HepG2 (cell line): Measurements from ENCODE around the gene C11orf65. TPM values are rescaled to one million over a fixed set of nuclear protein-coding genes. Genes with fewer than 3 reads are reported as not detected.

Experiments
- ATAC-seq: fragments of 200-7000 bp; cut with Tn5 transposase; 3 replicates; pipeline ENCODE4 v1.9.1; 2020; ENCODE audit warnings: mild to moderate bottlenecking, moderate library complexity
- BruUV-seq: library from RNA; stranded (reverse); fragments of 400-500 nt; replicated peaks from 2 replicates; lab custom pipeline; 2021; lab: Mats Ljungman, UMichigan
- CTCF ChIA-PET: fragments of 300-600 bp; formaldehyde crosslinking; extraction: SDS; loops from one replicate; lab custom pipeline; 2021; ENCODE audit warnings: low total read pairs, inconsistent platforms, low intra/inter-chr PET ratio; lab: Yijun Ruan, JAX
- POLR2A ChIA-PET: fragments of 350-600 bp; sonication (Branson Sonifier 250); formaldehyde crosslinking; loops from one replicate; lab custom pipeline; 2020; ENCODE audit warnings: antibody characterized with exemption, inconsistent platforms; lab: Yijun Ruan, JAX
- DNase-seq: peaks from one replicate; pipeline ENCODE4 v3.0.0-alpha.2; 2015; ENCODE audit warnings: low spot score
- FAIRE-seq: peaks from 3 replicates; lab custom pipeline; 2011; peaks lifted over from hg19 to GRCh38; lab: Jason Lieb, UNC
- H2AFZ ChIP-seq: one replicate; pipeline ENCODE4 v1.6.1; 2011; ENCODE audit warnings: low read length, inconsistent platforms
- H3K27ac ChIP-seq: fragments of 300-600 bp; 3 replicates; pipeline ENCODE4 v1.8.0; 2011; ENCODE audit warnings: mixed run types, mild to moderate bottlenecking, mixed read lengths, low read length, inconsistent platforms; ENCODE audit not compliant: insufficient read depth; ENCODE audit errors: extremely low read length
- H3K27me3 ChIP-seq, 2 experiments: fragments of 200-600 bp in 1 of 2; 2 replicates in 1 of 2; 3 replicates in 1 of 2; pipeline versions ENCODE4 v1.6.0 to v1.8.0; 2011; ENCODE audit warnings: low read length in 2 of 2, mild to moderate bottlenecking in 2 of 2, moderate library complexity in 2 of 2, inconsistent platforms in 1 of 2; ENCODE audit not compliant: insufficient read depth in 2 of 2, control insufficient read depth in 1 of 2
- H3K36me3 ChIP-seq, 2 experiments: fragments of 200-600 bp in 1 of 2; replicated peaks in 1 of 2; 2 replicates in 1 of 2; 3 replicates in 1 of 2; pipeline versions ENCODE4 v1.5.1 to v1.8.0; 2011; ENCODE audit warnings: low read length in 2 of 2, inconsistent platforms in 1 of 2; ENCODE audit not compliant: insufficient read depth in 2 of 2, control insufficient read depth in 1 of 2
- H3K4me1 ChIP-seq: 2 replicates; pipeline ENCODE4 v1.5.1; 2012; ENCODE audit warnings: low read length, inconsistent platforms; ENCODE audit not compliant: insufficient read depth
- H3K4me2 ChIP-seq: 2 replicates; pipeline ENCODE4 v1.6.0; 2011; ENCODE audit warnings: low read depth, low read length, inconsistent platforms
- H3K4me3 ChIP-seq, 3 experiments: fragments of 200-600 bp in 1 of 3; sonication (generic), shearing (Covaris generic) in 1 of 3; replicated peaks in 1 of 3; 2 replicates each; pipeline ENCODE4 v1.5.1; 2011 to 2016; ENCODE audit warnings: low read length in 3 of 3, inconsistent platforms in 2 of 3, low read depth in 2 of 3, mild to moderate bottlenecking in 2 of 3, control low read depth in 1 of 3, mixed read lengths in 1 of 3; ENCODE audit not compliant: insufficient read depth in 1 of 3
- H3K79me2 ChIP-seq: one replicate; pipeline ENCODE4 v1.6.1; 2011; ENCODE audit warnings: low read length, inconsistent platforms; ENCODE audit not compliant: insufficient read depth
- H3K9ac ChIP-seq: 2 replicates; pipeline ENCODE4 v1.6.0; 2011; ENCODE audit warnings: mild to moderate bottlenecking, low read depth, low read length, inconsistent platforms; ENCODE audit not compliant: insufficient read depth
- H3K9me3 ChIP-seq: 2 replicates; pipeline ENCODE4 v1.5.1; 2012; ENCODE audit warnings: mild to moderate bottlenecking, low read length
- H4K20me1 ChIP-seq: 2 replicates; pipeline ENCODE4 v1.6.0; 2011; ENCODE audit warnings: inconsistent platforms, mild to moderate bottlenecking, low read length, moderate library complexity; ENCODE audit not compliant: insufficient read depth
- ATF7 ChIP-seq, 2 experiments: fragments of 450-650 bp in 1 of 2; sonication (generic) in 1 of 2; formaldehyde crosslinking in 1 of 2; IDR thresholded peaks; 2 replicates each; pipeline versions ENCODE4 v1.4.0 to v1.6.1; 2016 to 2020; ENCODE audit warnings: antibody characterized with exemption in 1 of 2, mild to moderate bottlenecking in 1 of 2, missing genetic modification reagents in 1 of 2
- FIP1L1 ChIP-seq: fragments of 200-400 bp; formaldehyde crosslinking; IDR thresholded peaks from 2 replicates; pipeline ENCODE4 v1.6.1; 2018; ENCODE audit warnings: low read depth, mild to moderate bottlenecking, low read length, moderate library complexity, borderline replicate concordance; ENCODE audit not compliant: insufficient read depth
- HMGA1 ChIP-seq: sonication (generic); formaldehyde crosslinking; conservative IDR thresholded peaks from 2 replicates; pipeline ENCODE4 v1.4.0; 2020; ENCODE audit warnings: missing genetic modification reagents
- NONO ChIP-seq, 2 experiments: fragments of 450-650 bp in 1 of 2; sonication (generic) in 1 of 2; formaldehyde crosslinking in 1 of 2; IDR thresholded peaks in 1 of 2; conservative IDR thresholded peaks in 1 of 2; 2 replicates each; pipeline versions ENCODE4 v1.6.1 to v1.8.0; 2017 to 2022; ENCODE audit warnings: mild to moderate bottlenecking in 1 of 2, missing genetic modification reagents in 1 of 2, moderate library complexity in 1 of 2
- SPEN ChIP-seq: sonication (generic); formaldehyde crosslinking; IDR thresholded peaks from 2 replicates; pipeline ENCODE4 v1.5.1; 2020; ENCODE audit warnings: low read depth, mild to moderate bottlenecking, missing genetic modification reagents
- SRF ChIP-seq: IDR thresholded peaks from 2 replicates; pipeline ENCODE4 v1.6.1; 2011; ENCODE audit warnings: mild to moderate bottlenecking, low read depth, low read length, moderate library complexity
- SRSF1 ChIP-seq: fragments of 200-400 bp; formaldehyde crosslinking; optimal IDR thresholded peaks from 2 replicates; pipeline ENCODE3; 2017; ENCODE audit warnings: mild to moderate bottlenecking, low read depth, low read length, moderate library complexity
- TFDP2 ChIP-seq: sonication (generic); formaldehyde crosslinking; IDR thresholded peaks from 2 replicates; pipeline ENCODE4 v1.4.0; 2020; ENCODE audit warnings: missing genetic modification reagents
- TIGD3 ChIP-seq: sonication (generic); formaldehyde crosslinking; IDR thresholded peaks from 2 replicates; pipeline ENCODE4 v1.5.1; 2020; ENCODE audit warnings: mild to moderate bottlenecking, missing genetic modification reagents, borderline replicate concordance
- ZNF703 ChIP-seq: sonication (generic); formaldehyde crosslinking; IDR thresholded peaks from 2 replicates; pipeline ENCODE4 v1.5.1; 2020; ENCODE audit warnings: missing genetic modification reagents, mild to moderate bottlenecking, moderate library complexity, borderline replicate concordance
- WGBS: methylation state at CpG from one replicate; pipeline ENCODE4 v1.1.6; 2017; ENCODE audit warnings: low lambda C conversion rate; 5-methylcytosine and 5-hydroxymethylcytosine counted together
- in situ Hi-C: cut with HindIII; loops from 2 replicates; pipeline ENCODE4 v1.10.0; 2017; ENCODE audit warnings: low pct_unique_long_range_greater_than_20kb; ENCODE audit not compliant: extremely low pct_ligation_motif_present
- intact Hi-C: fragments of 100-400 bp; cut with micrococcal nuclease; formaldehyde crosslinking; loops from one replicate; pipeline ENCODE4 v1.10.0; 2022; ENCODE audit not compliant: unreplicated experiment
- polyA plus RNA-seq, 8 experiments: library from polyadenylated mRNA; depleted of rRNA in 3 of 8; stranded (reverse) in 7 of 8; unstranded in 1 of 8; fragments of >200 nt; fragmentation: Illumina TruSeq in 4 of 8; extraction: Trizol in 4 of 8; gene quantifications; 2 replicates each; pipeline versions ENCODE4 v1.2.1 to v1.2.3, GENCODE V29; 2011 to 2016; ENCODE audit warnings: low read depth in 4 of 8, missing spikeins in 1 of 8, mixed read lengths in 1 of 8; ENCODE audit not compliant: insufficient read depth in 1 of 8
- total RNA-seq, 5 experiments: library from RNA; depleted of rRNA; stranded (reverse); fragments of >200 nt; fragmentation: Illumina TruSeq; extraction: Trizol; gene quantifications; 2 replicates each; pipeline ENCODE4 v1.2.3, GENCODE V29; 2016; ENCODE audit warnings: low read depth in 1 of 5

C11orf65 gene
- total and polyA plus RNA-seq, 2 of the 13 experiments (the other 11 are each of a cell fraction or from before 2014, with no cell fraction given) = 0.38 to 0.42 TPM

GRCh38 chr11:108467091-108467823 lies at the start of gene C11orf65 (continued):
- TF ChIP-seq NONO (IDR thresholded peaks at IDR 0.05) (no peak), NONO (CRISPR knock-in tag; conservative IDR thresholded peaks at IDR 0.05) (no peak), ATF7 (IDR thresholded peaks at IDR 0.05) (peak; percentile 96), ATF7 (CRISPR knock-in tag; IDR thresholded peaks at IDR 0.05) (peak; percentile 53; the same call in 1 of the 2 replicates), SRSF1 (no peak), ZNF703 (no peak), FIP1L1 (no peak), SRF (no peak), TIGD3 (CRISPR knock-in tag) (no peak)

GRCh38 chr11:108516125-108516524 lies 48.8 kb upstream of the C11orf65 start:
- CTCF ChIA-PET = no interaction called here
- H3K9ac ChIP-seq = no peak overlapping the region
- POLR2A ChIA-PET = no interaction called here
- DNase-seq (no peak), ATAC-seq (no peak), FAIRE-seq (no peak)
- BruUV-seq = no TSS peak
- no peaks in the 10 kb centered on the region for H3K9me3 ChIP-seq
- intact Hi-C loops = no loop called here
- 65% methylated on average over 3 of the region's 4 CpGs for WGBS
- no peak overlapping the region for H3K27ac ChIP-seq
- no peaks in the 10 kb centered on the region for H4K20me1 ChIP-seq
- in situ Hi-C loops = no loop called here
- no peak overlapping the region for H3K4me3 ChIP-seq
- no peaks in the 10 kb centered on the region; a peak in 1 of 5 replicates for H3K27me3 ChIP-seq
- no peaks in the 10 kb centered on the region for H3K36me3 ChIP-seq
- H3K79me2 ChIP-seq = no peaks in the 10 kb centered on the region
- no peak for TF ChIP-seq HMGA1
- TF ChIP-seq TFDP2 (CRISPR knock-in tag) = no peak
- no peak for TF ChIP-seq SPEN (CRISPR knock-in tag)
- H2AFZ ChIP-seq = no peak overlapping the region
- H3K4me2 ChIP-seq = no peak overlapping the region
- H3K4me1 ChIP-seq = no peaks in the 10 kb centered on the region
